Fibroblast of lung (primary cell): Measurements from ENCODE around the gene ADGRV1. TPM values are rescaled to one million over a fixed set of nuclear protein-coding genes. Genes with fewer than 3 reads are reported as not detected.

ENCODE experiments used
- DNase-seq, 2 donors: peaks; one replicate each; pipeline versions ENCODE4 v3.0.0 to v3.0.0-alpha.2; 2010; ENCODE audit warnings: low read depth in 2 of 2
- H2AFZ ChIP-seq: 2 replicates; pipeline ENCODE4 v1.5.1; 2012; ENCODE audit warnings: low read length, control low read depth, inconsistent platforms
- H3K27ac ChIP-seq: 2 replicates; pipeline ENCODE4 v1.5.1; 2011; ENCODE audit warnings: low read length, control low read depth; ENCODE audit not compliant: insufficient read depth
- H3K27me3 ChIP-seq: 2 replicates; pipeline ENCODE4 v1.5.1; 2011; ENCODE audit warnings: mild to moderate bottlenecking, low read length; ENCODE audit not compliant: control insufficient read depth, insufficient read depth
- H3K36me3 ChIP-seq: 2 replicates; pipeline ENCODE4 v1.5.1; 2011; ENCODE audit warnings: low read length; ENCODE audit not compliant: control insufficient read depth, insufficient read depth
- H3K4me1 ChIP-seq: 2 replicates; pipeline ENCODE4 v1.5.1; 2011; ENCODE audit warnings: low read length; ENCODE audit not compliant: control insufficient read depth, insufficient read depth; ENCODE audit errors: extremely low read depth
- H3K4me2 ChIP-seq: 2 replicates; pipeline ENCODE4 v1.5.1; 2011; ENCODE audit warnings: low read length, control low read depth; ENCODE audit not compliant: insufficient read depth; ENCODE audit errors: extremely low read depth
- H3K4me3 ChIP-seq, 4 experiments: fragments of 200-600 bp in 1 of 4; sonication (generic) in 1 of 4; replicated peaks in 1 of 4; 2 replicates each; pipeline ENCODE4 v1.5.1; 2011 to 2016; ENCODE audit warnings: low read length in 4 of 4, low read depth in 3 of 4, mild to moderate bottlenecking in 3 of 4, control low read depth in 2 of 4, inconsistent platforms in 1 of 4, mixed read lengths in 1 of 4; ENCODE audit not compliant: insufficient read depth in 1 of 4; ENCODE audit errors: control extremely low read depth in 1 of 4
- H3K79me2 ChIP-seq: 2 replicates; pipeline ENCODE4 v1.5.1; 2012; ENCODE audit warnings: mild to moderate bottlenecking, low read length, inconsistent platforms; ENCODE audit not compliant: control insufficient read depth, insufficient read depth
- H3K9ac ChIP-seq: 2 replicates; pipeline ENCODE4 v1.5.1; 2011; ENCODE audit warnings: mild to moderate bottlenecking, low read length, control low read depth; ENCODE audit not compliant: insufficient read depth
- H3K9me3 ChIP-seq: 2 replicates; pipeline ENCODE4 v1.5.1; 2012; ENCODE audit warnings: low read depth, low read length; ENCODE audit not compliant: control insufficient read depth, insufficient read depth
- H4K20me1 ChIP-seq: 2 replicates; pipeline ENCODE4 v1.5.1; 2011; ENCODE audit warnings: low read length; ENCODE audit not compliant: control insufficient read depth, insufficient read depth; ENCODE audit errors: extremely low read depth
- EZH2 ChIP-seq: IDR thresholded peaks from 2 replicates; pipeline ENCODE4 v1.5.1; 2012; ENCODE audit warnings: low read length, control low read depth, mild to moderate bottlenecking; ENCODE audit errors: missing control alignments
- polyA plus RNA-seq, 2 donors: library from polyadenylated mRNA; depleted of rRNA in 1 of 2; stranded (reverse) in 1 of 2; unstranded in 1 of 2; fragments of >200 nt; gene quantifications; 2 replicates each; pipeline ENCODE4 v1.2.1, GENCODE V29; 2011 to 2012; ENCODE audit warnings: missing spikeins in 1 of 2
- total RNA-seq: library from RNA; depleted of rRNA; stranded (reverse); fragments of >200 nt; gene quantifications from 2 replicates; pipeline ENCODE4 v1.2.1, GENCODE V29; 2014
- TF ChIP-seq, protein P1 (sequence below), 2 donors: IDR thresholded peaks in 1 of 2; conservative IDR thresholded peaks in 1 of 2; 1 replicate in 1 of 2; 2 replicates in 1 of 2; pipeline ENCODE4 v1.5.1; 2011 to 2012; ENCODE audit warnings: low read length in 2 of 2, control low read depth in 1 of 2, inconsistent platforms in 1 of 2, low read depth in 1 of 2, mild to moderate bottlenecking in 1 of 2

The ADGRV1 gene
- total and polyA plus RNA-seq, 2 donors (not counting 1 experiment from before 2014, with no cell fraction given), result 0.15 to 0.17 TPM

GRCh38 chr5:90747175-90747574 is 188.6 kb downstream of the ADGRV1 start:
- Histone ChIP-seq H3K9ac (no peak overlapping the region), H3K27ac (no peak overlapping the region), H3K9me3 (no peaks in the 10 kb centered on the region), H3K4me1 (no peaks in the 10 kb centered on the region), H4K20me1 (no peaks in the 10 kb centered on the region), H3K4me2 (no peak overlapping the region), H3K79me2 (no peaks in the 10 kb centered on the region), H2AFZ (no peak overlapping the region), H3K4me3 (no peak overlapping the region), H3K27me3 (no peaks in the 10 kb centered on the region), H3K36me3 (no peaks in the 10 kb centered on the region)
- DNase-seq, result peak in 1 of 2 donors; percentile 68
- TF ChIP-seq EZH2, result no peak
- TF ChIP-seq, protein P1, sequence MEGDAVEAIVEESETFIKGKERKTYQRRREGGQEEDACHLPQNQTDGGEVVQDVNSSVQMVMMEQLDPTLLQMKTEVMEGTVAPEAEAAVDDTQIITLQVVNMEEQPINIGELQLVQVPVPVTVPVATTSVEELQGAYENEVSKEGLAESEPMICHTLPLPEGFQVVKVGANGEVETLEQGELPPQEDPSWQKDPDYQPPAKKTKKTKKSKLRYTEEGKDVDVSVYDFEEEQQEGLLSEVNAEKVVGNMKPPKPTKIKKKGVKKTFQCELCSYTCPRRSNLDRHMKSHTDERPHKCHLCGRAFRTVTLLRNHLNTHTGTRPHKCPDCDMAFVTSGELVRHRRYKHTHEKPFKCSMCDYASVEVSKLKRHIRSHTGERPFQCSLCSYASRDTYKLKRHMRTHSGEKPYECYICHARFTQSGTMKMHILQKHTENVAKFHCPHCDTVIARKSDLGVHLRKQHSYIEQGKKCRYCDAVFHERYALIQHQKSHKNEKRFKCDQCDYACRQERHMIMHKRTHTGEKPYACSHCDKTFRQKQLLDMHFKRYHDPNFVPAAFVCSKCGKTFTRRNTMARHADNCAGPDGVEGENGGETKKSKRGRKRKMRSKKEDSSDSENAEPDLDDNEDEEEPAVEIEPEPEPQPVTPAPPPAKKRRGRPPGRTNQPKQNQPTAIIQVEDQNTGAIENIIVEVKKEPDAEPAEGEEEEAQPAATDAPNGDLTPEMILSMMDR (conservative IDR thresholded peaks at IDR 0.05 in 1 of 2, IDR thresholded peaks at IDR 0.05 in 1 of 2; ENCODE audit: low read depth in 1 of 2, low read length in 2 of 2), result no peak

DNA sequence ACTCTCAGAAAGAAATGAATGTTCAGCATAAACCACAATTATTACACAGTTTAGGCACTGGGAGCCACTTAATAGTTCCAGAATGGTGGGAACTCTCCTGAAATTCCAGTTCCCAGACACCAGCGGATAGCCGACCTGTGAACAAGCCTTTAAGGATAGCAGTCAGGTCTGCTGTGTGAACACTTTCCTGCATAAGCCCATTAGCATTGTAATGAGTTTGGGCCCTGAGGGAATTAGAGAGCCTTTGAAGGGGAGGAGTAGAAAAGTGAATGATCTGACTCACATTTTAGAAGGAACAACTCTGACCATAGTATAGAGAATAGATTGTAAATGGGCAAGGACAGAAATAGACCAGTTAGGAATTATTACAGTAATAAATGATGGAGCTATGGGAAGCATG is 189.1 kb downstream of the ADGRV1 start:
- no peaks in the 10 kb centered on the region for H3K4me1 ChIP-seq
- H3K9ac ChIP-seq, result no peak overlapping the region
- no peaks in the 10 kb centered on the region for H3K27me3 ChIP-seq
- TF ChIP-seq, protein P1 (conservative IDR thresholded peaks at IDR 0.05 in 1 of 2, IDR thresholded peaks at IDR 0.05 in 1 of 2; ENCODE audit: low read depth in 1 of 2, low read length in 2 of 2), result no peak
- no peak for TF ChIP-seq EZH2
- H3K79me2 ChIP-seq, result no peaks in the 10 kb centered on the region
- H3K9me3 ChIP-seq, result no peaks in the 10 kb centered on the region
- peak in 1 of 2 donors; percentile 8 for DNase-seq
- no peak overlapping the region for H3K4me2 ChIP-seq
- no peaks in the 10 kb centered on the region for H4K20me1 ChIP-seq
- no peak overlapping the region for H3K27ac ChIP-seq
- no peak overlapping the region for H3K4me3 ChIP-seq
- no peaks in the 10 kb centered on the region for H3K36me3 ChIP-seq
- no peak overlapping the region for H2AFZ ChIP-seq

GRCh38 chr5:90759119-90759518 is 200.5 kb downstream of the ADGRV1 start:
- no peak overlapping the region for H3K4me3 ChIP-seq
- DNase-seq, result no peak
- no peak for TF ChIP-seq EZH2
- TF ChIP-seq, protein P1 (conservative IDR thresholded peaks at IDR 0.05 in 1 of 2, IDR thresholded peaks at IDR 0.05 in 1 of 2; ENCODE audit: low read depth in 1 of 2, low read length in 2 of 2), result no peak
- no peaks in the 10 kb centered on the region for H3K36me3 ChIP-seq
- no peak overlapping the region for H3K9ac ChIP-seq
- H3K27me3 ChIP-seq, result no peaks in the 10 kb centered on the region
- no peaks in the 10 kb centered on the region for H4K20me1 ChIP-seq
- no peak overlapping the region for H3K27ac ChIP-seq
- no peak overlapping the region for H2AFZ ChIP-seq
- H3K79me2 ChIP-seq, result no peaks in the 10 kb centered on the region
- H3K9me3 ChIP-seq, result no peaks in the 10 kb centered on the region
- H3K4me2 ChIP-seq, result no peak overlapping the region
- no peaks in the 10 kb centered on the region for H3K4me1 ChIP-seq
